Tibial nerve (tissue), 4 donors: Measurements from ENCODE around the gene MSI2.

Experiments used
- EP300 ChIP-seq, 2 donors: sonication (generic); formaldehyde crosslinking; IDR thresholded peaks; one replicate each; pipeline ENCODE4 v1.6.1; 2017; ENCODE audit warnings: antibody characterized with exemption in 2 of 2, mild to moderate bottlenecking in 1 of 2
- POLR2A ChIP-seq, 2 donors: fragments of 450-650 bp; IDR thresholded peaks; one replicate each; pipeline ENCODE4 v1.6.1; 2017; ENCODE audit warnings: antibody characterized with exemption in 2 of 2, mild to moderate bottlenecking in 2 of 2, moderate library complexity in 2 of 2
- TF ChIP-seq, protein P1 (sequence below), 5 experiments: fragments of 200-600 bp in 3 of 5; fragments of 450-650 bp in 2 of 5; sonication (generic) in 3 of 5; IDR thresholded peaks; one replicate each; pipeline ENCODE4 v1.5.1; 2016 to 2019; ENCODE audit warnings: antibody characterized with exemption in 5 of 5, mild to moderate bottlenecking in 3 of 5, moderate library complexity in 2 of 5

DNA sequence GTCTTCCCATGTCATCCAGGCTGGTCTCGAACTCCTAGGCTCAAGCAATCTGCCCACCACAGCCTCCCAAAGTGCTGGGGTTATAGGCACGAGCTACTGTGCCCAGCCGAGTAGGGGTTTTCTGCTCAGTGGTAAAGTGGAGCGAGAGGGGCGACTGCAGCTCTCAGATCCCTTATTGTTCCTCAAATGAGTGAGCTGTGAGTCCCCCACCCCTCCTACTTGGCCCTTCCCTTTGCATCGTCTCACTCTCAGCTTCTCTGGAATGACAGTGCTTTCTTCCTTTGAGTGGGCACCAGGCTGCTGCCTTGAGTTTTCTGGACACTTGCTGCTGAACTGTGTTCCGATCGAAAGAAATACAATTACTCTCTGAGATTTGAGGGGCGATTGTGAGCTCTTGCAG, 63.5 kb downstream of the MSI2 start:
- TF ChIP-seq POLR2A (IDR thresholded peaks at IDR 0.05) = no peak
- TF ChIP-seq, protein P1, sequence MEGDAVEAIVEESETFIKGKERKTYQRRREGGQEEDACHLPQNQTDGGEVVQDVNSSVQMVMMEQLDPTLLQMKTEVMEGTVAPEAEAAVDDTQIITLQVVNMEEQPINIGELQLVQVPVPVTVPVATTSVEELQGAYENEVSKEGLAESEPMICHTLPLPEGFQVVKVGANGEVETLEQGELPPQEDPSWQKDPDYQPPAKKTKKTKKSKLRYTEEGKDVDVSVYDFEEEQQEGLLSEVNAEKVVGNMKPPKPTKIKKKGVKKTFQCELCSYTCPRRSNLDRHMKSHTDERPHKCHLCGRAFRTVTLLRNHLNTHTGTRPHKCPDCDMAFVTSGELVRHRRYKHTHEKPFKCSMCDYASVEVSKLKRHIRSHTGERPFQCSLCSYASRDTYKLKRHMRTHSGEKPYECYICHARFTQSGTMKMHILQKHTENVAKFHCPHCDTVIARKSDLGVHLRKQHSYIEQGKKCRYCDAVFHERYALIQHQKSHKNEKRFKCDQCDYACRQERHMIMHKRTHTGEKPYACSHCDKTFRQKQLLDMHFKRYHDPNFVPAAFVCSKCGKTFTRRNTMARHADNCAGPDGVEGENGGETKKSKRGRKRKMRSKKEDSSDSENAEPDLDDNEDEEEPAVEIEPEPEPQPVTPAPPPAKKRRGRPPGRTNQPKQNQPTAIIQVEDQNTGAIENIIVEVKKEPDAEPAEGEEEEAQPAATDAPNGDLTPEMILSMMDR (IDR thresholded peaks at IDR 0.05) = no peak
- TF ChIP-seq EP300 (IDR thresholded peaks at IDR 0.05) = no peak
